GM10266 (cell line): ENCODE measurements around the gene MRPS11.
"Not testable (repeated sequence)": the region's sequence is repeated elsewhere in the genome, so short reads cannot be mapped to it uniquely, and the experiment has no call there.

Experiments
- DNase-seq: peaks from one replicate; pipeline ENCODE4 v3.0.0; 2012; ENCODE audit errors: extremely low spot score
- CTCF ChIP-seq: IDR thresholded peaks from 2 replicates; pipeline ENCODE4 v1.5.1; 2012; ENCODE audit warnings: mild to moderate bottlenecking, low read depth; ENCODE audit not compliant: control insufficient read depth, insufficient read depth; ENCODE audit errors: missing control alignments

The MRPS11 gene

GRCh38 chr15:88454867-88455810 is 12.4 kb upstream of the MRPS11 start:
- DNase-seq: peak; percentile 42
- TF ChIP-seq CTCF: peak; percentile 63

- no peak for DNase-seq
- no peak for TF ChIP-seq CTCF
Measured at GRCh38 chr15:88456733-88457132, 10.8 kb upstream of the MRPS11 start.

GRCh38 chr15:88463870-88464532 is 3.5 kb upstream of the MRPS11 start:
- no peak for TF ChIP-seq CTCF
- no peak for DNase-seq

GRCh38 chr15:88465633-88466224 is 1.8 kb upstream of the MRPS11 start:
- no peak for DNase-seq
- TF ChIP-seq CTCF: no peak

GRCh38 chr15:88467935-88468528 is 524 bp downstream of the MRPS11 start:
- peak; percentile 53 for TF ChIP-seq CTCF
- no peak for DNase-seq

GRCh38 chr15:88468721-88469120 is 1.2 kb downstream of the MRPS11 start:
- DNase-seq: not testable (repeated sequence)

- DNase-seq: no peak
- TF ChIP-seq CTCF: no peak
Measured at GRCh38 chr15:88469321-88469720, 1.8 kb downstream of the MRPS11 start.
